Neural progenitor cell (in vitro differentiated cells): Measurements from ENCODE around the gene MX2. TPM values are rescaled to one million over a fixed set of nuclear protein-coding genes. Genes with fewer than 3 reads are reported as not detected.

Experiments used
- DNase-seq: peaks from one replicate; pipeline ENCODE4 v3.0.0-alpha.2; 2016; ENCODE audit warnings: low spot score
- H2AFZ ChIP-seq: fragments of 200-600 bp; sonication (generic); replicated peaks from 2 replicates; pipeline ENCODE4 v1.6.1; 2016; ENCODE audit warnings: antibody characterized with exemption
- H3F3A ChIP-seq: fragments of 200-600 bp; sonication (generic); 2 replicates; pipeline ENCODE4 v1.6.1; 2016; ENCODE audit warnings: antibody characterized with exemption, low read depth
- H3K27ac ChIP-seq: fragments of 200-600 bp; sonication (generic); 2 replicates; pipeline ENCODE4 v1.5.1; 2016; ENCODE audit warnings: mild to moderate bottlenecking
- H3K27me3 ChIP-seq: fragments of 200-600 bp; sonication (generic); 2 replicates; pipeline ENCODE4 v1.6.1; 2016; ENCODE audit warnings: mild to moderate bottlenecking, moderate library complexity
- H3K36me3 ChIP-seq: fragments of 200-600 bp; sonication (generic); 2 replicates; pipeline ENCODE4 v1.5.1; 2016
- H3K4me1 ChIP-seq: fragments of 200-600 bp; sonication (generic); 2 replicates; pipeline ENCODE4 v1.6.1; 2016; ENCODE audit warnings: mixed run types
- H3K4me2 ChIP-seq: fragments of 200-600 bp; sonication (generic); 2 replicates; pipeline ENCODE4 v1.6.1; 2016
- H3K4me3 ChIP-seq: fragments of 200-600 bp; sonication (generic); 2 replicates; pipeline ENCODE4 v1.5.1; 2016
- H3K79me2 ChIP-seq: fragments of 200-600 bp; sonication (generic); 2 replicates; pipeline ENCODE4 v1.6.1; 2016; ENCODE audit warnings: low read depth
- H3K9ac ChIP-seq: fragments of 200-600 bp; sonication (generic); 2 replicates; pipeline ENCODE4 v1.6.1; 2016
- H3K9me3 ChIP-seq: fragments of 200-600 bp; sonication (generic); 2 replicates; pipeline ENCODE4 v1.5.1; 2016; ENCODE audit warnings: low read depth
- H4K20me1 ChIP-seq: fragments of 200-600 bp; sonication (generic); 2 replicates; pipeline ENCODE4 v1.6.1; 2016; ENCODE audit warnings: low read depth
- H3K27ac Mint-ChIP-seq: 3 replicates; pipeline ENCODE4 v1.8.0; 2021; ENCODE audit warnings: mixed read lengths
- H3K27me3 Mint-ChIP-seq: 2 replicates; pipeline ENCODE4 v1.8.0; 2022; ENCODE audit warnings: low read depth, mild to moderate bottlenecking, inconsistent platforms, moderate library complexity, mixed read lengths; ENCODE audit not compliant: insufficient read depth
- H3K36me3 Mint-ChIP-seq: 3 replicates; pipeline ENCODE4 v1.8.0; 2021; ENCODE audit warnings: mixed read lengths
- H3K4me1 Mint-ChIP-seq: 3 replicates; pipeline ENCODE4 v1.8.0; 2021; ENCODE audit warnings: mixed read lengths
- H3K4me3 Mint-ChIP-seq: 3 replicates; pipeline ENCODE4 v1.8.0; 2021; ENCODE audit warnings: mild to moderate bottlenecking, moderate library complexity, mixed read lengths
- H3K9me3 Mint-ChIP-seq: 3 replicates; pipeline ENCODE4 v1.8.0; 2020; ENCODE audit warnings: mixed read lengths
- EZH2 ChIP-seq: fragments of 200-600 bp; sonication (generic); IDR thresholded peaks from 2 replicates; pipeline ENCODE4 v1.6.1; 2017; ENCODE audit warnings: antibody characterized with exemption, mild to moderate bottlenecking, moderate library complexity
- EZH2phosphoT487 ChIP-seq: fragments of 200-600 bp; sonication (generic); IDR thresholded peaks from 2 replicates; pipeline ENCODE4 v1.6.1; 2017; ENCODE audit warnings: antibody characterized with exemption
- total RNA-seq: library from RNA; depleted of rRNA; stranded (reverse); fragments of >200 nt; gene quantifications from 2 replicates; pipeline ENCODE4 v1.2.3, GENCODE V29; 2015; ENCODE audit warnings: low replicate concordance
- TF ChIP-seq, protein P1 (sequence below): fragments of 200-600 bp; sonication (generic); IDR thresholded peaks from 2 replicates; pipeline ENCODE4 v1.5.1; 2017; ENCODE audit warnings: antibody characterized with exemption, mild to moderate bottlenecking

MX2 gene
- total RNA-seq, 1 donor from 2014 or later, result 3.3 TPM

DNA sequence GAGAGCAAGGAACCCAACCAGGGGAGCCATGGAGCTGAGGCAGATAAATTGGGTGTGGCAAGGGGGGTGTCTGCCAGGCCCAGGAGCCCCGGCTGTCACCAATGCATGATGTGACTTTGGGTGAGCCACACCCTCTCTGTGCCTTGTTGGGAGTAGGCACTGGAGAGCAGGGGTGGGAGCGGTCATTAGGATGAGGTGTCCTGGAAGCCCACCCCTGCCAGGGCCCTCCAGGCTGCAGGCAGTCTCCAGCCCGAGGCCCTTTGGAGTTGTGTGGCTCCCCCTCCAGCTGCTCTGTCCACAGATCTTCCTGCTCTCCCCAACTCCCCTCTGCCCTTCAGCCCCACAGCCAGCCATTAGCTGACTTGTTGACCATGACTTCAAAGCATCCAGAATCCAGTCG, 11.4 kb downstream of the MX2 start:
- no peaks in the 10 kb centered on the region for H3K27me3 ChIP-seq
- Mint-ChIP-seq H3K27ac (no peak overlapping the region), H3K27me3 (peaks cover 10% of the 10 kb centered on the region), H3K4me3 (no peak overlapping the region), H3K9me3 (no peaks in the 10 kb centered on the region), H3K4me1 (no peaks in the 10 kb centered on the region), H3K36me3 (no peaks in the 10 kb centered on the region)
- no peak overlapping the region for H3K9ac ChIP-seq
- no peak overlapping the region for H3K4me3 ChIP-seq
- H3K36me3 ChIP-seq, result no peaks in the 10 kb centered on the region
- TF ChIP-seq EZH2, result no peak
- TF ChIP-seq, protein P1, sequence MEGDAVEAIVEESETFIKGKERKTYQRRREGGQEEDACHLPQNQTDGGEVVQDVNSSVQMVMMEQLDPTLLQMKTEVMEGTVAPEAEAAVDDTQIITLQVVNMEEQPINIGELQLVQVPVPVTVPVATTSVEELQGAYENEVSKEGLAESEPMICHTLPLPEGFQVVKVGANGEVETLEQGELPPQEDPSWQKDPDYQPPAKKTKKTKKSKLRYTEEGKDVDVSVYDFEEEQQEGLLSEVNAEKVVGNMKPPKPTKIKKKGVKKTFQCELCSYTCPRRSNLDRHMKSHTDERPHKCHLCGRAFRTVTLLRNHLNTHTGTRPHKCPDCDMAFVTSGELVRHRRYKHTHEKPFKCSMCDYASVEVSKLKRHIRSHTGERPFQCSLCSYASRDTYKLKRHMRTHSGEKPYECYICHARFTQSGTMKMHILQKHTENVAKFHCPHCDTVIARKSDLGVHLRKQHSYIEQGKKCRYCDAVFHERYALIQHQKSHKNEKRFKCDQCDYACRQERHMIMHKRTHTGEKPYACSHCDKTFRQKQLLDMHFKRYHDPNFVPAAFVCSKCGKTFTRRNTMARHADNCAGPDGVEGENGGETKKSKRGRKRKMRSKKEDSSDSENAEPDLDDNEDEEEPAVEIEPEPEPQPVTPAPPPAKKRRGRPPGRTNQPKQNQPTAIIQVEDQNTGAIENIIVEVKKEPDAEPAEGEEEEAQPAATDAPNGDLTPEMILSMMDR, result no peak
- no peak for TF ChIP-seq EZH2phosphoT487
- H2AFZ ChIP-seq, result no peak overlapping the region
- peaks cover 4% of the 10 kb centered on the region for H3K4me1 ChIP-seq
- DNase-seq, result no peak
- no peaks in the 10 kb centered on the region for H4K20me1 ChIP-seq
- no peak overlapping the region for H3K4me2 ChIP-seq
- H3K9me3 ChIP-seq, result no peaks in the 10 kb centered on the region
- no peaks in the 10 kb centered on the region for H3K79me2 ChIP-seq
- H3K27ac ChIP-seq, result no peak overlapping the region
- no peaks in the 10 kb centered on the region for H3F3A ChIP-seq

DNA sequence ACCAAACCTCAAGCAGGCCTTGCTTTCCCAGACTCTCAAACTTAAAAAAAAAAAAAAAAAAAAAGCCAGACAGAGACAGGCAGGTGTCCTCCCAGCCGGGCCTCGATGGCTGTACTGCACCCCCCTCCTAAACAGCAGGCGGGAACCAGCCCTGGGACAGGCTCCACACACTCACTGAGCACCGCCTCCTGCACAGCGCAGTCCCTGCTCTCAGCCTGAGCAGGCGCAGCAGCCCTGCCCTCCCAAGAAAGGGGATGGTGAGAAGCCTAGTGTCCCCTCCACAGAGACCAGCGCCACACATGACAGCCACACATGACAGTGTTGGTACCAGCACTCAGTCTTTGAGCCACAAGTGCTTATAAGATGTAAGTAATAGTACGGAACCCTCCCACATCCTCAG, 11.9 kb downstream of the MX2 start:
- H3K27ac ChIP-seq, result no peak overlapping the region
- Mint-ChIP-seq H3K4me1 (no peaks in the 10 kb centered on the region), H3K27me3 (peaks cover 10% of the 10 kb centered on the region), H3K4me3 (no peak overlapping the region), H3K9me3 (no peaks in the 10 kb centered on the region), H3K27ac (no peak overlapping the region), H3K36me3 (no peaks in the 10 kb centered on the region)
- no peak overlapping the region for H3K4me2 ChIP-seq
- no peaks in the 10 kb centered on the region for H3K79me2 ChIP-seq
- no peaks in the 10 kb centered on the region for H3F3A ChIP-seq
- no peak overlapping the region for H2AFZ ChIP-seq
- no peaks in the 10 kb centered on the region for H3K36me3 ChIP-seq
- H3K9ac ChIP-seq, result no peak overlapping the region
- TF ChIP-seq, protein P1, result no peak
- TF ChIP-seq EZH2phosphoT487, result no peak
- TF ChIP-seq EZH2, result no peak
- H4K20me1 ChIP-seq, result no peaks in the 10 kb centered on the region
- no peak overlapping the region for H3K4me3 ChIP-seq
- peaks cover 4% of the 10 kb centered on the region for H3K4me1 ChIP-seq
- no peaks in the 10 kb centered on the region for H3K9me3 ChIP-seq
- DNase-seq, result no peak
- H3K27me3 ChIP-seq, result no peaks in the 10 kb centered on the region

DNA sequence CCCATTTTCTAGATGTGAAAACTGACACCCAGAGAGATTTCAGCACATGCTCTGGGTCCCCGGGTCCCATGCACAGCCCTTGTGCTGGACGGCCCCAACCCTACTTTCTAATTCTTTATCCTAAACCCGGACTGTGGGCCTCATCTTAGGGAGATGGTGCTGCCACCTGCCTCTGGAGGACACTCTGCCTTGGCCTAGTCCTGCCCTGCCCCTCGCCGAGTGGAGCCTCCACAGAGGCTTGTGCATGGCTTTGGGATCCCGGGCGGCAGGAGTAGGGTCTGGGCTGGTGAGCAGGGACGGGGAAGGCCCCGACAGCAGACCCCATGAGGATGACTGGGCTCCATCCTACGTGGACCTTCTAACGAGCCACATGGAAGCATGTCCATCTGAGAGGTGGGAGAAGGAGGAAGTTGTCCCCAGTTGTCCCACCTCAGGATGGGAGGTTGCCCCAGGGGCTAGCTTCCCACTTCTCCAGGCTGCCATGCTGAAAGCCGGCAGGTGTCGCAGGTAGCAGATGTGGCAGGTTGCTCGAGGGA, 12.4 kb downstream of the MX2 start:
- H3K79me2 ChIP-seq, result no peaks in the 10 kb centered on the region
- H2AFZ ChIP-seq, result no peak overlapping the region
- H3K36me3 Mint-ChIP-seq, result no peaks in the 10 kb centered on the region
- no peak overlapping the region for H3K9ac ChIP-seq
- TF ChIP-seq EZH2 (no peak), EZH2phosphoT487 (no peak)
- TF ChIP-seq, protein P1, result no peak
- H3K27me3 Mint-ChIP-seq, result peaks cover 7% of the 10 kb centered on the region
- no peaks in the 10 kb centered on the region for H4K20me1 ChIP-seq
- no peaks in the 10 kb centered on the region for H3K9me3 ChIP-seq
- H3K9me3 Mint-ChIP-seq, result no peaks in the 10 kb centered on the region
- no peak for DNase-seq
- no peak overlapping the region for H3K27ac Mint-ChIP-seq
- no peak overlapping the region for H3K4me3 Mint-ChIP-seq
- H3K27me3 ChIP-seq, result no peaks in the 10 kb centered on the region
- no peaks in the 10 kb centered on the region for H3F3A ChIP-seq
- no peak overlapping the region for H3K4me3 ChIP-seq
- no peak overlapping the region for H3K4me2 ChIP-seq
- no peaks in the 10 kb centered on the region for H3K4me1 Mint-ChIP-seq
- H3K36me3 ChIP-seq, result no peaks in the 10 kb centered on the region
- H3K4me1 ChIP-seq, result peaks cover 3% of the 10 kb centered on the region
- H3K27ac ChIP-seq, result no peak overlapping the region
